Measurements from ENCODE around the gene CD164L2.

CD164L2 gene

DNA sequence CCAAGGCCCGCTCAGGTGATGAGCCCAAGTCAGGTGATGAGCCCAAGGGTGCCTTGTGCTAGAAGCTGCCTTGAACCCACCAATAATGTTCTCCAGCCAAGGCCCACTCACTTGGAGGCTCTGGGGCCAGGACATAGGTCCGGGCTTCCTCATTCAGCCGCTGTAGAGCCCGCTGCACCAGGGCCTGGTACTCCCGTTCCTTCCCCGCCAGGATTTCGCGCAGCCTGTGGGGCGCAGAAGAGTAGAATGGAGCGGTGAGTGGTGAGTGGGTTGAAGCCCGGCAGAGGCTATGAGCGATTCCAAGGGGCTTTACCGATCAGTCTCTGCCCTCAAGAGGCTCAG, 26.9 kb downstream of the CD164L2 start:
- Histone ChIP-seq H3K4me3 (ENCODE audit: insufficient read depth, low read length, poor library complexity, severe bottlenecking) (no peak overlapping the region), H2AFZ (ENCODE audit: low read depth, low read length, severe bottlenecking) (no peak overlapping the region), H3K9me3 (ENCODE audit: insufficient read depth, low read length) (no peaks in the 10 kb centered on the region), H3K79me2 (ENCODE audit: insufficient read depth, low read length) (no peaks in the 10 kb centered on the region), H3K4me2 (ENCODE audit: low read depth, low read length, poor library complexity, severe bottlenecking) (no peak overlapping the region), H3F3A (ENCODE audit: insufficient read depth) (no peaks in the 10 kb centered on the region), H3K9me2 (replicated peaks; ENCODE audit: insufficient read depth, low read length) (no peaks in the 10 kb centered on the region), H3K36me3 (ENCODE audit: low read length) (no peaks in the 10 kb centered on the region), H3K27me3 (ENCODE audit: low read length) (no peaks in the 10 kb centered on the region), H3K27ac (ENCODE audit: low read depth, low read length) (no peak overlapping the region), H4K20me1 (ENCODE audit: low read depth, low read length) (no peaks in the 10 kb centered on the region), H3K9ac (ENCODE audit: low read length) (no peak overlapping the region)
- TF ChIP-seq, protein P1, sequence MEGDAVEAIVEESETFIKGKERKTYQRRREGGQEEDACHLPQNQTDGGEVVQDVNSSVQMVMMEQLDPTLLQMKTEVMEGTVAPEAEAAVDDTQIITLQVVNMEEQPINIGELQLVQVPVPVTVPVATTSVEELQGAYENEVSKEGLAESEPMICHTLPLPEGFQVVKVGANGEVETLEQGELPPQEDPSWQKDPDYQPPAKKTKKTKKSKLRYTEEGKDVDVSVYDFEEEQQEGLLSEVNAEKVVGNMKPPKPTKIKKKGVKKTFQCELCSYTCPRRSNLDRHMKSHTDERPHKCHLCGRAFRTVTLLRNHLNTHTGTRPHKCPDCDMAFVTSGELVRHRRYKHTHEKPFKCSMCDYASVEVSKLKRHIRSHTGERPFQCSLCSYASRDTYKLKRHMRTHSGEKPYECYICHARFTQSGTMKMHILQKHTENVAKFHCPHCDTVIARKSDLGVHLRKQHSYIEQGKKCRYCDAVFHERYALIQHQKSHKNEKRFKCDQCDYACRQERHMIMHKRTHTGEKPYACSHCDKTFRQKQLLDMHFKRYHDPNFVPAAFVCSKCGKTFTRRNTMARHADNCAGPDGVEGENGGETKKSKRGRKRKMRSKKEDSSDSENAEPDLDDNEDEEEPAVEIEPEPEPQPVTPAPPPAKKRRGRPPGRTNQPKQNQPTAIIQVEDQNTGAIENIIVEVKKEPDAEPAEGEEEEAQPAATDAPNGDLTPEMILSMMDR (IDR thresholded peaks at IDR 0.05; ENCODE audit: insufficient read depth, low read length, poor library complexity, severe bottlenecking) = no peak
- no peak for TF ChIP-seq EZH2phosphoT487 (conservative IDR thresholded peaks at IDR 0.05; ENCODE audit: low read length)

DNA sequence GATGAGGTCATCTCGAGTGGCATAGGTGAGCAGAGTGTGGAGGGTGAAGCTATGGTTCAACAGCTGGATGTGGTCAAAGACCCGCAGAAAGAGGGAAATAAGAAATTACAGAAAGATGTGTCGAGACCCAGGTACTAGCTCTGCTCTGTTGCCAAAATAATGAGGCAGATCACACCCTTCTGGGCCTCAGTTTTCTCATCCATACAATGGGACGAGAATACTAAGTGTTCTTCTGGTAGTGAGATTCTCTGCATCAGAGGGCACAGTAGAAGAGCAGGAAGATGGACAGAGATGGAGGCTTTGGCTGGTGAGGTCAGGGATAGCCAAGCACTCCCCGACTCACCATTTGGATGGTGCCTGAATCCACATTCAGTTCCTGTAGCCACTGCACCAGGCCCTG, 27.4 kb downstream of the CD164L2 start:
- Histone ChIP-seq H4K20me1 (ENCODE audit: low read depth, low read length) (no peaks in the 10 kb centered on the region), H3K27ac (ENCODE audit: low read depth, low read length) (no peak overlapping the region), H3K4me3 (ENCODE audit: insufficient read depth, low read length, poor library complexity, severe bottlenecking) (no peak overlapping the region), H2AFZ (ENCODE audit: low read depth, low read length, severe bottlenecking) (no peak overlapping the region), H3K9me3 (ENCODE audit: insufficient read depth, low read length) (no peaks in the 10 kb centered on the region), H3K9ac (ENCODE audit: low read length) (no peak overlapping the region), H3F3A (ENCODE audit: insufficient read depth) (no peaks in the 10 kb centered on the region), H3K4me2 (ENCODE audit: low read depth, low read length, poor library complexity, severe bottlenecking) (no peak overlapping the region), H3K9me2 (replicated peaks; ENCODE audit: insufficient read depth, low read length) (no peaks in the 10 kb centered on the region), H3K79me2 (ENCODE audit: insufficient read depth, low read length) (no peaks in the 10 kb centered on the region), H3K36me3 (ENCODE audit: low read length) (no peaks in the 10 kb centered on the region), H3K27me3 (ENCODE audit: low read length) (no peaks in the 10 kb centered on the region)
- TF ChIP-seq, protein P1 (IDR thresholded peaks at IDR 0.05; ENCODE audit: insufficient read depth, low read length, poor library complexity, severe bottlenecking) = no peak
- TF ChIP-seq EZH2phosphoT487 (conservative IDR thresholded peaks at IDR 0.05; ENCODE audit: low read length) = no peak

DNA sequence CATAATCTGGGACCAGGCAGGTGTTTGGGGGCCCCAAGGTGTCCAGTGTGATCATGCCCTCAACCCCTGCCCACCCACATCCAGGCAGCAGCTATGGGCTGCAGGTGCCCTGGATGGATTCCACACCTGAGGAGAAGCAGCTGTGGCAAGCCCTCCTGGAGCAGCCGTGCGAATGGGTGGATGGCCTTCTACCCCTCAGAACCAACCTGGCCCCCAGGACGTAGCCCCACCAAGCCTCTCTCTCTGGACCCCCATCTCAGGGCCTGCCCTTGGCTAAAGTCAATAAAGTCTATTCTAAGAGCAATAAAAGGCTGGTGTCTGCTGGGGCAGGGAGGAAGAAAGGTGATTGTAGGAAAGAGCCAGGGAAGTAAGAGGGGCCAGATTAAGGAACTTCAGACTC, 29.5 kb downstream of the CD164L2 start:
- Histone ChIP-seq H2AFZ (ENCODE audit: low read depth, low read length, severe bottlenecking) (no peak overlapping the region), H3F3A (ENCODE audit: insufficient read depth) (no peaks in the 10 kb centered on the region), H3K9me3 (ENCODE audit: insufficient read depth, low read length) (no peaks in the 10 kb centered on the region), H3K4me2 (ENCODE audit: low read depth, low read length, poor library complexity, severe bottlenecking) (no peak overlapping the region), H3K27me3 (ENCODE audit: low read length) (no peaks in the 10 kb centered on the region), H4K20me1 (ENCODE audit: low read depth, low read length) (no peaks in the 10 kb centered on the region), H3K36me3 (ENCODE audit: low read length) (no peaks in the 10 kb centered on the region), H3K27ac (ENCODE audit: low read depth, low read length) (no peak overlapping the region), H3K9ac (ENCODE audit: low read length) (no peak overlapping the region), H3K4me3 (ENCODE audit: insufficient read depth, low read length, poor library complexity, severe bottlenecking) (no peak overlapping the region), H3K9me2 (replicated peaks; ENCODE audit: insufficient read depth, low read length) (no peaks in the 10 kb centered on the region), H3K79me2 (ENCODE audit: insufficient read depth, low read length) (no peaks in the 10 kb centered on the region)
- no peak for TF ChIP-seq EZH2phosphoT487 (conservative IDR thresholded peaks at IDR 0.05; ENCODE audit: low read length)
- TF ChIP-seq, protein P1 (IDR thresholded peaks at IDR 0.05; ENCODE audit: insufficient read depth, low read length, poor library complexity, severe bottlenecking) = no peak

DNA sequence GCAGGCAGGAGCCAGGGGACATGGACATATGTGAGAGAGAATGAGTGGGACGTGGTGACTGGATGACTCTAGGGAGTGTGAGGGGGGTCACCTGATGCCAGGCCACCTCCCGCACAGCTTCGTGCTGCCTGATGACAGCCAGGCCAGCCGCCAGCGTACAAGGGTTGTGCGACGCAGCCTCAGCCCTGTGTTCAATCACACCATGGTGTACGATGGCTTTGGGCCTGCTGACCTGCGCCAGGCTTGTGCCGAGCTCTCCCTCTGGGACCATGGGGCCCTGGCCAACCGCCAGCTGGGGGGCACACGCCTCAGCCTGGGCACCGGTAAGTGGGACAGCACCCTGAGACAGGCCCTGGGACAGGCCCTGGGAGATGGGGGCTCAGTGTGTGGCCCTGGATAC, 30.0 kb downstream of the CD164L2 start:
- no peak for TF ChIP-seq EZH2phosphoT487 (conservative IDR thresholded peaks at IDR 0.05; ENCODE audit: low read length)
- TF ChIP-seq, protein P1 (IDR thresholded peaks at IDR 0.05; ENCODE audit: insufficient read depth, low read length, poor library complexity, severe bottlenecking) = no peak
- Histone ChIP-seq H3K27me3 (ENCODE audit: low read length) (no peaks in the 10 kb centered on the region), H3K79me2 (ENCODE audit: insufficient read depth, low read length) (no peaks in the 10 kb centered on the region)

More for the DNA sequence above, 30.0 kb downstream of the CD164L2 start:
- H3K4me3 ChIP-seq (ENCODE audit: insufficient read depth, low read length, poor library complexity, severe bottlenecking) = no peak overlapping the region
- H4K20me1 ChIP-seq (ENCODE audit: low read depth, low read length) = no peaks in the 10 kb centered on the region
- H3K9me2 ChIP-seq (replicated peaks; ENCODE audit: insufficient read depth, low read length) = no peaks in the 10 kb centered on the region
- no peak overlapping the region for H2AFZ ChIP-seq (ENCODE audit: low read depth, low read length, severe bottlenecking)
- no peaks in the 10 kb centered on the region for H3F3A ChIP-seq (ENCODE audit: insufficient read depth)
- H3K4me2 ChIP-seq (ENCODE audit: low read depth, low read length, poor library complexity, severe bottlenecking) = no peak overlapping the region
- no peaks in the 10 kb centered on the region for H3K9me3 ChIP-seq (ENCODE audit: insufficient read depth, low read length)
- H3K9ac ChIP-seq (ENCODE audit: low read length) = no peak overlapping the region
- H3K27ac ChIP-seq (ENCODE audit: low read depth, low read length) = no peak overlapping the region
- no peaks in the 10 kb centered on the region for H3K36me3 ChIP-seq (ENCODE audit: low read length)

All from SU-DHL-6 (cell line).